Mucosa of rectum (tissue), 2 donors: ENCODE results near the gene ANKMY2.
"Not testable (repeated sequence)": the region's sequence is repeated elsewhere in the genome, so short reads cannot be mapped to it uniquely, and the experiment has no call there.

Experiments used
- H3K27ac ChIP-seq, 2 donors: one replicate each; pipeline ENCODE4 v1.7.0; 2013; ENCODE audit warnings: inconsistent platforms in 2 of 2, low read depth in 2 of 2, low read length in 2 of 2
- H3K27me3 ChIP-seq, 2 donors: one replicate each; pipeline ENCODE4 v1.7.0; 2013; ENCODE audit warnings: low read length in 2 of 2; ENCODE audit not compliant: control insufficient read depth in 2 of 2, insufficient read depth in 2 of 2
- H3K36me3 ChIP-seq, 2 donors: one replicate each; pipeline ENCODE4 v1.7.0; 2013; ENCODE audit warnings: low read length in 2 of 2; ENCODE audit not compliant: control insufficient read depth in 2 of 2, insufficient read depth in 2 of 2
- H3K4me1 ChIP-seq, 2 donors: one replicate each; pipeline ENCODE4 v1.7.0; 2013; ENCODE audit warnings: low read length in 2 of 2, mild to moderate bottlenecking in 1 of 2; ENCODE audit not compliant: control insufficient read depth in 2 of 2, insufficient read depth in 2 of 2
- H3K4me3 ChIP-seq, 2 donors: one replicate each; pipeline ENCODE4 v1.7.0; 2013; ENCODE audit warnings: low read length in 2 of 2
- H3K9ac ChIP-seq, 2 donors: one replicate each; pipeline ENCODE4 v1.7.0; 2013; ENCODE audit warnings: low read length in 2 of 2, low read depth in 1 of 2, mild to moderate bottlenecking in 1 of 2
- H3K9me3 ChIP-seq, 2 donors: one replicate each; pipeline ENCODE4 v1.7.0; 2013; ENCODE audit warnings: low read length in 2 of 2; ENCODE audit not compliant: control insufficient read depth in 2 of 2
- donor health status: healthy.
- donor health status: Normal muscosa, but diverticular disease.

ANKMY2 gene

GRCh38 chr7:16603633-16604032, 41.9 kb downstream of the ANKMY2 start:
- Histone ChIP-seq H3K4me1 (peaks cover 0 to 10% of the 10 kb centered on the region in 2 donors), H3K9me3 (no peaks in the 10 kb centered on the region), H3K27ac (no peak overlapping the region), H3K9ac (no peak overlapping the region), H3K4me3 (no peak overlapping the region), H3K27me3 (no peaks in the 10 kb centered on the region), H3K36me3 (peaks cover 29 to 42% of the 10 kb centered on the region in 2 donors)

- H3K27ac ChIP-seq = peak overlapping the region in 1 of 2 donors; percentile 20
- H3K4me1 ChIP-seq = peaks cover 0 to 5% of the 10 kb centered on the region in 2 donors
- H3K9ac ChIP-seq = no peak overlapping the region
- H3K36me3 ChIP-seq = peaks cover 25 to 37% of the 10 kb centered on the region in 2 donors
- no peaks in the 10 kb centered on the region for H3K27me3 ChIP-seq
- no peaks in the 10 kb centered on the region for H3K9me3 ChIP-seq
- H3K4me3 ChIP-seq = no peak overlapping the region
Measured at GRCh38 chr7:16599860-16600259, 45.7 kb downstream of the ANKMY2 start.

GRCh38 chr7:16598015-16598414, 47.5 kb downstream of the ANKMY2 start:
- no peak overlapping the region for H3K27ac ChIP-seq
- H3K4me3 ChIP-seq = no peak overlapping the region
- no peaks in the 10 kb centered on the region for H3K27me3 ChIP-seq
- H3K9ac ChIP-seq = no peak overlapping the region
- no peaks in the 10 kb centered on the region for H3K9me3 ChIP-seq
- peaks cover 0 to 5% of the 10 kb centered on the region in 2 donors for H3K4me1 ChIP-seq
- H3K36me3 ChIP-seq = peaks cover 16 to 20% of the 10 kb centered on the region in 2 donors

GRCh38 chr7:16595596-16595995, 50.0 kb downstream of the ANKMY2 start:
- not testable (repeated sequence) for H3K36me3 ChIP-seq, H3K4me3 ChIP-seq, H3K27me3 ChIP-seq, H3K9me3 ChIP-seq, H3K4me1 ChIP-seq, H3K9ac ChIP-seq, H3K27ac ChIP-seq

- Histone ChIP-seq H3K27me3 (no peaks in the 10 kb centered on the region), H3K4me3 (no peak overlapping the region), H3K36me3 (peaks cover 0 to 2% of the 10 kb centered on the region in 2 donors), H3K4me1 (peaks cover 0 to 6% of the 10 kb centered on the region in 2 donors), H3K27ac (no peak overlapping the region), H3K9ac (no peak overlapping the region), H3K9me3 (no peaks in the 10 kb centered on the region)
Measured at GRCh38 chr7:16594676-16595075, 50.9 kb downstream of the ANKMY2 start.

GRCh38 chr7:16594061-16594460, 51.5 kb downstream of the ANKMY2 start:
- Histone ChIP-seq H3K9ac (no peak overlapping the region), H3K4me3 (no peak overlapping the region), H3K4me1 (peaks cover 0 to 5% of the 10 kb centered on the region in 2 donors), H3K36me3 (peaks cover 0 to 2% of the 10 kb centered on the region in 2 donors), H3K27ac (no peak overlapping the region), H3K9me3 (no peaks in the 10 kb centered on the region), H3K27me3 (no peaks in the 10 kb centered on the region)

GRCh38 chr7:16592395-16592794, 53.2 kb downstream of the ANKMY2 start:
- Histone ChIP-seq H3K36me3 (no peaks in the 10 kb centered on the region), H3K4me1 (peaks cover 0 to 5% of the 10 kb centered on the region in 2 donors), H3K27ac (no peak overlapping the region)

GRCh38 chr7:16590424-16590823, 55.1 kb downstream of the ANKMY2 start:
- Histone ChIP-seq H3K9me3 (no peaks in the 10 kb centered on the region), H3K4me1 (peaks cover 0 to 5% of the 10 kb centered on the region in 2 donors), H3K27ac (no peak overlapping the region), H3K36me3 (no peaks in the 10 kb centered on the region), H3K27me3 (no peaks in the 10 kb centered on the region), H3K4me3 (no peak overlapping the region), H3K9ac (no peak overlapping the region)

More at GRCh38 chr7:16592395-16592794, 53.2 kb downstream of the ANKMY2 start:
- Histone ChIP-seq H3K4me3 (no peak overlapping the region), H3K9ac (no peak overlapping the region), H3K9me3 (no peaks in the 10 kb centered on the region), H3K27me3 (no peaks in the 10 kb centered on the region)

GRCh38 chr7:16589881-16590280, 55.7 kb downstream of the ANKMY2 start:
- Histone ChIP-seq H3K4me3 (no peak overlapping the region), H3K27ac (no peak overlapping the region), H3K4me1 (peaks cover 0 to 5% of the 10 kb centered on the region in 2 donors), H3K36me3 (no peaks in the 10 kb centered on the region), H3K9ac (no peak overlapping the region), H3K27me3 (no peaks in the 10 kb centered on the region), H3K9me3 (no peaks in the 10 kb centered on the region)

- Histone ChIP-seq H3K4me1 (peaks cover 0 to 5% of the 10 kb centered on the region in 2 donors), H3K9ac (no peak overlapping the region), H3K9me3 (no peaks in the 10 kb centered on the region), H3K27ac (no peak overlapping the region), H3K36me3 (no peaks in the 10 kb centered on the region), H3K27me3 (no peaks in the 10 kb centered on the region), H3K4me3 (no peak overlapping the region)
Measured at GRCh38 chr7:16587790-16588189, 57.8 kb downstream of the ANKMY2 start.

GRCh38 chr7:16587129-16587528, 58.4 kb downstream of the ANKMY2 start:
- H3K27ac ChIP-seq = no peak overlapping the region
- no peak overlapping the region for H3K4me3 ChIP-seq
- no peaks in the 10 kb centered on the region for H3K36me3 ChIP-seq
- H3K9me3 ChIP-seq = no peaks in the 10 kb centered on the region
- no peak overlapping the region for H3K9ac ChIP-seq
- H3K27me3 ChIP-seq = no peaks in the 10 kb centered on the region
- H3K4me1 ChIP-seq = peaks cover 0 to 5% of the 10 kb centered on the region in 2 donors
